ENCODE results near the gene CDH23. TPM values are rescaled to one million over a fixed set of nuclear protein-coding genes. Genes with fewer than 3 reads are reported as not detected.

The CDH23 gene
- total and polyA plus RNA-seq, 2 of the 8 experiments (the other 6 are each of a cell fraction or from before 2014, with no cell fraction given) = 1.9 to 4.9 TPM

- H2BK20ac ChIP-seq (ENCODE audit: low read length) = no peak overlapping the region
- ChIA-PET POLR2A (ENCODE audit: partially characterized antibody) (interaction anchor here (0.7 kb wide), 2 partner anchors 14 to 78 kb away, joined by 3 to 4 read pairs; no protein-coding TSS in a partner anchor), CTCF (ENCODE audit: partially characterized antibody) (interaction anchor here (0.8 to 3.9 kb wide), 14 partner anchors 8 to 315 kb away, joined by 3 to 21 read pairs (median 6); partner anchors contain the start of gene SLC29A3)
- H3K4me1 ChIP-seq (replicated peaks in 1 of 4; ENCODE audit: control insufficient read depth in 3 of 4, insufficient read depth in 4 of 4, low read length in 3 of 4) = peaks cover 0 to 3% (median 0%) of the 10 kb centered on the region in 4 experiments; a peak in 2 of 7 replicates
- no peak overlapping the region for H4K91ac ChIP-seq (replicated peaks; ENCODE audit: insufficient read length, low read length)
- H3K18ac ChIP-seq (ENCODE audit: extremely low read depth, low read length) = no peak overlapping the region
- 80% methylated on average over 3 of the region's 3 CpGs; no CpG with 5 or more reads in 1 of the 2 experiments for WGBS, 2 experiments (ENCODE audit: extremely low coverage in 1 of 2, insufficient coverage in 1 of 2, insufficient read length in 1 of 2, insufficient replicate concordance in 2 of 2, low coverage in 1 of 2, low lambda C conversion rate in 2 of 2, missing lambda C conversion rate in 1 of 2)
- FAIRE-seq = no peak
- no peaks in the 10 kb centered on the region for H3K79me1 ChIP-seq (ENCODE audit: low read depth, low read length)
- no peak overlapping the region for H2BK120ac ChIP-seq (replicated peaks; ENCODE audit: low read depth, low read length)
- H3K79me2 ChIP-seq (ENCODE audit: control insufficient read depth in 1 of 2, insufficient read depth in 2 of 2, low read length in 2 of 2) = no peaks in the 10 kb centered on the region
- no peaks in the 10 kb centered on the region for H3K23me2 ChIP-seq (ENCODE audit: low read depth, low read length)
- H2AFZ ChIP-seq (ENCODE audit: low read length) = no peak overlapping the region
- no peak overlapping the region for H3K4me2 ChIP-seq (ENCODE audit: insufficient read depth in 1 of 2, low read depth in 2 of 2, low read length in 2 of 2)
- H4K5ac ChIP-seq (ENCODE audit: insufficient read length, low read depth, low read length) = no peak overlapping the region
- no peaks in the 10 kb centered on the region for H3K36me3 ChIP-seq (ENCODE audit: control insufficient read depth in 2 of 4, insufficient read depth in 4 of 4, low read length in 3 of 4)
- peak overlapping the region; percentile 60; the same call in 1 of the 2 replicates for H2BK12ac ChIP-seq (ENCODE audit: low read depth, low read length)
- 0 out of 2 replicates have a peak overlapping the region, but pooled peaks have one; percentile 46 for H2BK15ac ChIP-seq (ENCODE audit: low read length)
- H3K14ac ChIP-seq (ENCODE audit: insufficient read length) = no peak overlapping the region
- H3K23ac ChIP-seq (ENCODE audit: insufficient read length) = no peak overlapping the region
- H3K27me3 ChIP-seq (replicated peaks in 1 of 4; ENCODE audit: control insufficient read depth in 3 of 4, extremely low read depth in 1 of 4, insufficient read depth in 3 of 4, low read length in 3 of 4) = peaks cover 0 to 18% (median 10%) of the 10 kb centered on the region in 4 experiments; a peak in 5 of 7 replicates
- H3K9me3 ChIP-seq (ENCODE audit: insufficient read depth in 2 of 2, low read depth in 1 of 2, low read length in 1 of 2) = no peaks in the 10 kb centered on the region
- no peak overlapping the region for H2AK5ac ChIP-seq (ENCODE audit: low read depth, low read length)
- H4K20me1 ChIP-seq (replicated peaks in 1 of 2; ENCODE audit: control insufficient read depth in 1 of 2, insufficient read depth in 2 of 2, low read length in 2 of 2) = no peaks in the 10 kb centered on the region
- H3K56ac ChIP-seq (replicated peaks; ENCODE audit: insufficient read length, low read depth, low read length) = no peak overlapping the region
- peak in 1 of 2 experiments; percentile 6 for DNase-seq (ENCODE audit: low read depth in 1 of 2, low spot score in 2 of 2)
- H4K8ac ChIP-seq (ENCODE audit: extremely low read depth, insufficient read depth, low read length) = no peak overlapping the region
- no peak overlapping the region for H3K4ac ChIP-seq (replicated peaks; ENCODE audit: insufficient read length, low read depth, low read length)
- H2BK5ac ChIP-seq (ENCODE audit: low read depth, low read length) = no peak overlapping the region
- no peak overlapping the region for H3K27ac ChIP-seq (ENCODE audit: low read depth, low read length)
- no peak overlapping the region for H3K9ac ChIP-seq (replicated peaks in 1 of 4; ENCODE audit: extremely low read depth in 1 of 4, low read depth in 3 of 4, low read length in 3 of 4)
- H3K4me3 ChIP-seq (ENCODE audit: extremely low read depth in 1 of 4, insufficient read depth in 2 of 4, low read depth in 3 of 4, low read length in 4 of 4) = no peak overlapping the region
- TF ChIP-seq KDM4A (IDR thresholded peaks at IDR 0.05; ENCODE audit: low read depth, low read length, severe bottlenecking) = no peak
- TF ChIP-seq RAD21 (IDR thresholded peaks at IDR 0.05 in 1 of 2, conservative IDR thresholded peaks at IDR 0.05 in 1 of 2; ENCODE audit: low read depth in 2 of 2, low read length in 2 of 2) = no peak
- TF ChIP-seq SAP30 (IDR thresholded peaks at IDR 0.05; ENCODE audit: insufficient read depth, insufficient replicate concordance, low read length) = no peak
- no peak for TF ChIP-seq SRF (IDR thresholded peaks at IDR 0.05; ENCODE audit: low read depth, low read length)
- TF ChIP-seq KDM1A (IDR thresholded peaks at IDR 0.05; ENCODE audit: borderline replicate concordance, low read length) = no peak
- TF ChIP-seq CHD1 (IDR thresholded peaks at IDR 0.05; ENCODE audit: low read depth, low read length) = no peak
- no peak for TF ChIP-seq CEBPB (IDR thresholded peaks at IDR 0.05; ENCODE audit: low read depth, low read length)
- TF ChIP-seq RBBP5 (IDR thresholded peaks at IDR 0.05; ENCODE audit: borderline replicate concordance, low read depth, low read length) = no peak
- no peak for TF ChIP-seq HDAC6 (IDR thresholded peaks at IDR 0.05; ENCODE audit: low read depth, low read length)
- no peak for TF ChIP-seq HDAC2 (IDR thresholded peaks at IDR 0.05; ENCODE audit: borderline replicate concordance in 1 of 2, low read depth in 2 of 2, low read length in 2 of 2)
- TF ChIP-seq CHD2 (IDR thresholded peaks at IDR 0.05; ENCODE audit: low read length) = no peak
These were observed 5.6 kb upstream of the CDH23 start for GRCh38 chr10:71390921-71391690.
